Fibroblast of villous mesenchyme (primary cell): ENCODE results near the gene DLGAP4. TPM values are rescaled to one million over a fixed set of nuclear protein-coding genes. Genes with fewer than 3 reads are reported as not detected.

Experiments used
- DNase-seq: peaks from one replicate; pipeline ENCODE4 v3.0.0-alpha.2; 2010; ENCODE audit warnings: low read depth
- H3K4me3 ChIP-seq: 2 replicates; pipeline ENCODE4 v1.5.1; 2011; ENCODE audit warnings: low read depth, mild to moderate bottlenecking, low read length
- CTCF ChIP-seq: IDR thresholded peaks from 2 replicates; pipeline ENCODE4 v1.5.1; 2012; ENCODE audit warnings: low read depth, mild to moderate bottlenecking, low read length; ENCODE audit not compliant: insufficient read depth
- total RNA-seq: library from RNA; depleted of rRNA; stranded (reverse); fragments of >200 nt; gene quantifications from 2 replicates; pipeline ENCODE4 v1.2.3, GENCODE V29; 2012

The DLGAP4 gene
- total RNA-seq, 1 donor, result 15.5 TPM

- TF ChIP-seq CTCF, result no peak
- DNase-seq, result no peak
- no peak overlapping the region for H3K4me3 ChIP-seq
Observed at GRCh38 chr20:36483209-36483918, 177.2 kb downstream of the DLGAP4 start.

GRCh38 chr20:36483919-36484808, 178.0 kb downstream of the DLGAP4 start:
- no peak for TF ChIP-seq CTCF
- peak; percentile 56 for DNase-seq
- no peak overlapping the region for H3K4me3 ChIP-seq

GRCh38 chr20:36485286-36485685, 179.1 kb downstream of the DLGAP4 start:
- H3K4me3 ChIP-seq, result no peak overlapping the region
- DNase-seq, result no peak
- TF ChIP-seq CTCF, result no peak

GRCh38 chr20:36487069-36487468, 180.9 kb downstream of the DLGAP4 start:
- TF ChIP-seq CTCF, result no peak
- DNase-seq, result no peak
- no peak overlapping the region for H3K4me3 ChIP-seq

GRCh38 chr20:36490191-36490590, 184.1 kb downstream of the DLGAP4 start:
- no peak for TF ChIP-seq CTCF
- no peak for DNase-seq
- H3K4me3 ChIP-seq, result no peak overlapping the region

- TF ChIP-seq CTCF, result no peak
- H3K4me3 ChIP-seq, result no peak overlapping the region
- DNase-seq, result no peak
Observed at GRCh38 chr20:36491901-36492617, 185.9 kb downstream of the DLGAP4 start.
